Measurements from ENCODE around the gene RFPL4AL1.

GRCh38 chr19:55753401-55753800 is 15.5 kb upstream of the RFPL4AL1 start:
- TF ChIP-seq CTCF (IDR thresholded peaks at IDR 0.05) (no peak), POLR2A (IDR thresholded peaks at IDR 0.05) (no peak)
